GM18907 (cell line): ENCODE measurements around the gene DENND2A.
"Not testable (repeated sequence)": the region's sequence is repeated elsewhere in the genome, so short reads cannot be mapped to it uniquely, and the experiment has no call there.

Experiments
- ATAC-seq: cut with Tn5 transposase; IDR thresholded peaks from one replicate; pipeline ENCODE4 v1.9.1; 2021; ENCODE audit warnings: mild to moderate bottlenecking, moderate library complexity; ENCODE audit not compliant: unreplicated experiment

DENND2A gene

GRCh38 chr7:140650367-140650766, 9.8 kb upstream of the DENND2A start:
- no peak for ATAC-seq

GRCh38 chr7:140649556-140650205, 9.1 kb upstream of the DENND2A start:
- ATAC-seq: no peak

GRCh38 chr7:140646931-140647647, 6.5 kb upstream of the DENND2A start:
- peak; percentile 89 for ATAC-seq

- ATAC-seq: no peak
Measured at GRCh38 chr7:140645166-140645900, 4.7 kb upstream of the DENND2A start.

- ATAC-seq: not testable (repeated sequence)
Measured at GRCh38 chr7:140644761-140645160, 4.1 kb upstream of the DENND2A start.

- ATAC-seq: no peak
Measured at GRCh38 chr7:140643416-140643815, 2.8 kb upstream of the DENND2A start.

GRCh38 chr7:140641524-140642195, 1.0 kb upstream of the DENND2A start:
- no peak for ATAC-seq

- no peak for ATAC-seq
Measured at GRCh38 chr7:140640060-140640637, 464 bp downstream of the DENND2A start.

GRCh38 chr7:140639366-140640053, 1.1 kb downstream of the DENND2A start:
- no peak for ATAC-seq

GRCh38 chr7:140638173-140638791, 2.3 kb downstream of the DENND2A start:
- ATAC-seq: no peak

- no peak for ATAC-seq
Measured at GRCh38 chr7:140637400-140637799, 3.2 kb downstream of the DENND2A start.

GRCh38 chr7:140635816-140636215, 4.8 kb downstream of the DENND2A start:
- no peak for ATAC-seq

GRCh38 chr7:140635345-140635744, 5.3 kb downstream of the DENND2A start:
- ATAC-seq: no peak

GRCh38 chr7:140631602-140632001, 9.0 kb downstream of the DENND2A start:
- ATAC-seq: no peak

GRCh38 chr7:140631021-140631420, 9.6 kb downstream of the DENND2A start:
- ATAC-seq: no peak

- no peak for ATAC-seq
Measured at GRCh38 chr7:140625908-140626868, 14.4 kb downstream of the DENND2A start.

GRCh38 chr7:140625192-140625558, 15.4 kb downstream of the DENND2A start:
- not testable (repeated sequence) for ATAC-seq

- ATAC-seq: no peak
Measured at GRCh38 chr7:140624392-140625191, 16.0 kb downstream of the DENND2A start.
